GM20000 (cell line): ENCODE results near the gene COL15A1.

Source experiments
- DNase-seq: peaks from one replicate; pipeline ENCODE4 v3.0.0; 2012; ENCODE audit warnings: low spot score
- CTCF ChIP-seq: IDR thresholded peaks from 2 replicates; pipeline ENCODE4 v1.5.1; 2012; ENCODE audit warnings: mild to moderate bottlenecking, control low read depth; ENCODE audit errors: extremely low read depth, missing control alignments

COL15A1 gene

GRCh38 chr9:99051406-99051805 lies 107.7 kb downstream of the COL15A1 start:
- no peak for TF ChIP-seq CTCF
- DNase-seq: no peak

GRCh38 chr9:99051851-99052250 lies 108.1 kb downstream of the COL15A1 start:
- TF ChIP-seq CTCF: no peak
- no peak for DNase-seq

- TF ChIP-seq CTCF: no peak
- DNase-seq: no peak
These were observed 109.4 kb downstream of the COL15A1 start for GRCh38 chr9:99052815-99053715.

GRCh38 chr9:99054581-99054980 lies 110.9 kb downstream of the COL15A1 start:
- no peak for DNase-seq
- no peak for TF ChIP-seq CTCF

GRCh38 chr9:99055384-99055783 lies 111.7 kb downstream of the COL15A1 start:
- no peak for TF ChIP-seq CTCF
- DNase-seq: no peak

- no peak for TF ChIP-seq CTCF
- DNase-seq: no peak
These were observed 112.5 kb downstream of the COL15A1 start for GRCh38 chr9:99056186-99056585.

- DNase-seq: no peak
- TF ChIP-seq CTCF: no peak
These were observed 113.4 kb downstream of the COL15A1 start for GRCh38 chr9:99056886-99057664.
